Measurements from ENCODE around the gene TMPRSS7.
A peak's percentile ranks its signal among the peaks of the same experiment; 100 is the strongest.
"Not testable (repeated sequence)": the region's sequence is repeated elsewhere in the genome, so short reads cannot be mapped to it uniquely, and the experiment has no call there.

TMPRSS7 gene

DNA sequence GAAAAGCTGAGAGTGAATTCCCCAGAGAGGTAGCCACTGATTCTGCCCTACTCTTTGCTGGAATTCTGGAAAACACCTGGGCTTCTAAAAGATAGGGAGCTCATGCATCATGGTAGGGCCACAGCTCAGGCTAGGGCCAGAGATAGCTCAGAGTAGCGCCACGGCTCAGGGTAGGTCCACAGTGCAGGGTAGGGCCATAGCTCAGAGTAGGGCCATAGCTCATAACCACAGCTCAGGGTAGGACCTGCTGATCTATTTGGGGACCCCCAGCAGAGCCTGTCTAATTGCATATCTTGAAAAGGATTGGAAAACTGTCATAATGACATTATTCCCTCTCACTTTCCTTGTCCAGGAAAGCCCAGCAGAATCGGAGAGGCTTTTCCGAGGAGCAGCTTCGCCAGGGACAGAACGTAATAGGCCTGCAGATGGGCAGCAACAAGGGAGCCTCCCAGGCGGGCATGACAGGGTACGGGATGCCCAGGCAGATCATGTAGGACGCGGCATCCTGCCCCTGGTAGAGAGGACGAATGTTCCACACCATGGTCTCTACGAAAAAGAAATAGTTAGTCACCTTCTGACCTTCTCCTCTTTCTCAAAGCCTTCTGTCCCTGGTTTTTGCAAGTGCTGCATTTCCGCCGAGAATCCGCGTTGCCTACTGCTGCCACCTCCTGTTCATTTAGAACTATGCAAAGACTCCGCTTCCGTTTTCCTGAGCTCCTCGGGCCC lies 21.3 kb upstream of the TMPRSS7 start:
- peak; percentile 70 for DNase-seq

- no peak for DNase-seq
These were observed 20.8 kb upstream of the TMPRSS7 start for GRCh38 chr3:112013784-112014143.

DNA sequence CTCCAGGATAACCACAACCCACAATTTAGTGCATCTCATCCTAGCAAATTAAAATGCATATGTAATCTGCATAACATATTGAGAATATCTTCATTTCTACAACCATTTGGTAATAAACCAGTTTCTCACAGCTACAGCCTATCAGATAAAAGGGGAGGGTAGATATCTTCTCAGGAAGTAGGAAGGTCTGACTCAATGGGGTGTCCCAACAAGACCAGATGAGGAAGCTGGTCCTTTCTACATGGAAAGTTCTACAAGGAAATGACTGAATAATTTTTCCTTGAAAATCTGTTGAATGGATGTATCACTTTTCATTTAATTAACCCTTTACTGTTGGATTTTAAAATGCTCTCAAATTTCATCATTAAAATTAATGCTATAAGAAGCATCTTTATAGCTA lies 17.4 kb upstream of the TMPRSS7 start:
- no peak for DNase-seq

DNA sequence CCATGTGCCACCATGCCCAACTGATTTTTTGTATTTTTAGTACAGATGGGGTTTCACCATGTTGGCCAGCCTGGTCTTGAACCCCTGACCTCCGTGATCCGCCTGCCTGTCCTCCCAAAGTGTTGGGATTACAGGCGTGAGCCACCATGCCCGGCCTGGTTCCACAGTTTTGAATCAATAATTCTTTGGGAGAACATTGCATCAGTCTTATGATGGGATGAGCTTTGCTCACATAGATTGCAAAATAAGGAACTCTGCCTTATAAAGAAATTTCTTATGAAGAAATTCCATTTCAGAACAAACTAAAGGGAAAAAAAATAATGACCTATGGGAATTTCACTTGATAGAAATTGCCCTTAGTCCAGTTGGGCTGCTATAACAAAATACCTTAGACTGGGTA lies 15.8 kb upstream of the TMPRSS7 start:
- DNase-seq, result no peak

DNA sequence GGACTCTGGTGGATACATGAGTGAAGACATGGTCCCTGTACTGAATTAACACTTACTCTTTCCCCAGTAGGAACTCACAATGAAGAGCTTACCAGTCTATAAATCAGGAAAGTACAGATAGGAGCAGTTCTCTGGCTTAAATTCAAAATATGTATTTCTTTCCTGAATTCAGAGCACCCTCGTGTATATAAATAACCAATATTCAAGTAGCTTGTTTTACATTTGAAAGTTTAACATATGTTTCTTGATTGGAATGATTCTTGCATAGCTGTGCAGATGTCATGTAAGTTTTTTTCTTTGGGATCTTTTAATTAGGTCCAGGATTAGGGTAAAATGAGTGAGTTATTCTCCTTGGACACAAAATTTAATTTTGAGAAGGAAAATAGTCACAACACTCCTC lies 14.8 kb upstream of the TMPRSS7 start:
- DNase-seq, result no peak

DNA sequence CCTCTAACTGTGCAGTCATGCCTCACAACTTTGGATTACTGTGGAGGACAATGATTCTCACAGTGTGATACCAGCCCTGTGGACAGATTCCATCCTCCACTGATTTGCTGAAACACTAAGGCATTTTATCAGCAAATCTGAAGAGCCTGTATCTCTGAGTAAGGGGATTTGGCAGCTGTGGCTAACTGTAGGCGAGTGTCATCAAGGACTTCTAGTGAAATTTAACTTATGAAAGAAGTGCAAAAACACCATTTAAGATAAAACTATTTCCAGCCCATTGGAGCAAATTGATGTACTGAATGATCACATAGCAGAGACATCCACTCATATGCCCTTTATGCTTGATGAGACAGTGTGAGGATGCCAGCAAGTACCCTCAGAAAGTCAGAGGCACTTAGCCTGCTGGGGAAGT lies 13.9 kb upstream of the TMPRSS7 start:
- DNase-seq, result no peak

DNA sequence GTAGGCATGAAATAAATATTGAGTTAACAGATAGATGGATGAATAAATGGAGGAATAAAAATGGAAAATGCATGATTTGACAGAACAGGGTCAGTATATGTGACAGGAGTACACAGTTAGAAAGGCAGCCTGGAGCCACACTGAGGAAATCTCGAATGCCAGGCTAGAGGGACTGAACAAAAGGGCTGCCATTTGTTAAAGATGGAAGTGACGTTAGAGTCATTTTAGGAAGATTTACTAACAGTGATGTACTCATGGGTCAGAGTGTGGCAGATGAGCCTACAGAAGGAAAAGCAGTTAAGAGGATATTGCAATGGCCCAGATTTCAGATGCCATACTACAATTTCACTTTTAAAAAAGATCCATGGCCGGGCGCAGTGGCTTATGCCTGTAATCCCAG lies 7.4 kb upstream of the TMPRSS7 start:
- no peak for DNase-seq

DNA sequence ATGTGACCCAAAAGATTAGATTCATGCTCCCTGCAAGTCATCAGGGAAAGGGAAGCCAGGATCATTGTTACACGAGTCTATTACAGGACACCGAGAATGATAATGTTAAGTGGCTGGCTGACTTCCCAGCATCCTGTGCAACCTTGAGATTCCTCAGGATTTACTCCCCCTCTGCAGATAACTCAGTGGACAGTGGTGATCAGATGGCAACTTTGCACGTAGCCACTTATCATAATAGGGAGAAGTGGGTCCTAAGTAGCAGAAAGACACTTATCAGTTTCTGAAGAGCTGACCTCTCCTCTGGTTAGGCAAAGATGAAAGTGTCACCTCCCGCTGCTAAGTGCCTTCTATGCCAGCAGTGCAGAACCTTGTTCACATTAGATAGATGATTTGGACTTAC lies 6.7 kb upstream of the TMPRSS7 start:
- DNase-seq, result no peak

GRCh38 chr3:112030901-112031300 lies 3.6 kb upstream of the TMPRSS7 start:
- no peak for DNase-seq

- DNase-seq, result no peak
These were observed 2.3 kb upstream of the TMPRSS7 start for GRCh38 chr3:112032098-112032731.

GRCh38 chr3:112035241-112035640 lies 705 bp downstream of the TMPRSS7 start:
- no peak for DNase-seq

DNA sequence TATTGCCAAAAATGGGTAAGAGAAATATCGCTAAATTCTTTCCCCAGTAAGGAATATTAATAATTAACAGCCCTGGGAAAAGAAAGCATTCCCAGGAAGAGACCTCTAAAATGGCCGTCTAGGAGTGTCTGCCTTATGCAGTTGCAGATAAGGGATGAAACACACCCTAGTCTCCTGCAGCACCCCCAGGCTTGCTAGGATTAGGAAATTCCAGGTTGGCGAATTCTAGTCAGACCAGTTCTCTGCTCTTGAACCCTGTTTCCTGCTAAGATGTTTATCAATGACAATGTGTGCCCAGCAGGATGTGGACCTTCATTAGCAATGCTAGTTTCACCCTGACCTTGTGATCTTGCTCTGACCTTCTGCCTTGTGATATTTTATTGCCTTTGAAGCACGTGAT lies 2.7 kb downstream of the TMPRSS7 start:
- DNase-seq, result not testable (repeated sequence)

DNA sequence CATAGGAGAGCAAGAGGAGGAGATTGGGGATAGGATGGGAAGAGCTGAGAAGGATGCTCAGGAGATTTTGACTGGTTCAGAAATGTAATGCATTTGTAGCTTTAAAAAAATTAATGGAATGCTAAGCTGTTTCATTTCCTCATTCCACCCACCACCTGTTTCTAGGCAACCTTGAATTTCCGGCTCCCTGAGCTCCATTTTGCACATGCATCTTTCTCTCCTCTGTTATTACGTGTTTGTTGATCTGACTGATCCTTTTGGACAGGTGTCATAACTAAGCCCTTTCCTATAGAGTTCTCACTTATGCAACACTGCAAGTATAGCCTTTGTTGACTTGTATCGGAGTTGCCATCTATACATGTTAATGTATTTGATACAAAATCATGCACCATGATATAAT lies 4.3 kb downstream of the TMPRSS7 start:
- peak; percentile 20 for DNase-seq

GRCh38 chr3:112041321-112041720 lies 6.8 kb downstream of the TMPRSS7 start:
- DNase-seq, result no peak

DNA sequence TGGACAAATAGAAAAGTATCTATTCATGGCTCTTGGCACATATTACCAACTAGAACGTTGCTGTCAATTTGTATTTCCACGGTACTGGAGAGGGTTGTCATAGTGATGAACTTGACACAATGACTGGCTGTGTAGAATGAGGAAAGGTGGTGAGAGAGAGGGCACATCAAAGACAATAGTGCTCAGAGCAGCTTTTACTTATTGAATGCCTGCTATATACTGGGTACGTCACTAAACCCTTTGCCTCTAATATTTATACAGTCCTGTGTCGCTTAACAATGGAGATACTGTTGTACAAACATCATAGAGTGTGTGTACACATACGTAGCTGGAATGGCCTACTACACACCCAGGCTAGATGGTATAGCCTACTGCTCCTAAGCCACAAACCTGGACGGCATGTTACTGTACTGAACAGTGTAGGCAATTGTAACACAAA lies 8.3 kb downstream of the TMPRSS7 start:
- no peak for DNase-seq

- DNase-seq, result peak; percentile 72
These were observed 9.2 kb downstream of the TMPRSS7 start for GRCh38 chr3:112043621-112044201.

DNA sequence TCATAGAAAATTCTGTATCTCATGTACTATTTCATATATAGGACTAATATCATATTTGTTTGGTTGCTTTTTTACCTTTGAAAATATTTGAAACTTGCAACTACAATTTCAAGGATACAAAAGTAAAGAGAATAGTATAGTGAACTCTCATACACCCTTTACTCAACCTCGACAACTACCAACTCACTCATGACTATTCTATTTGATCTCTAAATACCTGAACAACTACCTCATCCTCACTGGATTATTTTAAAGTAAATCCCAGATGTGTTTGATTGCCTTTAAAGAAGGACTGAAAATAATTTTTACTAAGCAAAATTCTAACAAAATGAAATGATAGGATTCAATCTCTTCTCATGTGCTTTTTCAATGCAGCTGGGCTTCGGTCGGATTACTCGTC lies 12.1 kb downstream of the TMPRSS7 start:
- no peak for DNase-seq

DNA sequence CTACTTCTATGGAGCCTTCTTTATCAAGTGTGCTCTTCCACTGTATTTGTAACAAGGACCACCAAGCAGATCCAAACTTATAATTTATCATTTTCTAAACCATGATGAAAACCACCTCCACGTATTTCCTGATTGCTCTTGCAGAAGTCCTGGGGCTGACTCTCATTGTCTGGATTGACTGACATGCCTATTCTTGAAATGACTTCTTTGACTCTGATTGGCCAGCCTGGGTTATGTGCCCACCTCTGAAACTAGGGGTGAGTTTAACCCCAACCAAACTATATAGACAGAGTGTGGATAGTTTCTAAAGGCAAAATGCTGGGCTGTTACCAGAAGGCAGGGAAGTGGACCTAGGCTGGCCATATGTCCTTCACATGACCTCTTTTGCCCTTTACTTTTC lies 12.7 kb downstream of the TMPRSS7 start:
- DNase-seq, result no peak

- DNase-seq, result no peak
These were observed 14.4 kb downstream of the TMPRSS7 start for GRCh38 chr3:112048911-112049310.

DNA sequence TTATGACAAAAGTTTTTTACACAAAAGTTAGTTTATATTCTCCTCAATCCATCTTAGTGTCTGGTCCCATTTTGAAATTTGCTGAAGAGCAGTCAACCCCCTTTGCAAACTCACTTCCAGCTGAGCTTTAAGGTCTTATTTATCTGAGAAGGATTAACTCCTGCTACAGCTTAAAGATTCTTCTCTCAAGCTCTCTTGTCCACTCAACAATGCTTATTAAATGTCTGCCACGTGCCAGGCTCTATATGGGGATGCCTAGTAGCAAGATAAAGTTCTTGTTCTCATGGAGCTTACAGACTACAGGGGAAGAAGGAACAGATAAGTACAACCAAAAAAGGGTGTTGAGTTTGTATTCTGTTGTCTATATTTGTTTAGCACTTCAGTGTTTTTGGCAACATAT lies 18.7 kb downstream of the TMPRSS7 start:
- DNase-seq, result no peak

GRCh38 chr3:112056451-112056929 lies 22.0 kb downstream of the TMPRSS7 start:
- DNase-seq, result peak; percentile 84

DNA sequence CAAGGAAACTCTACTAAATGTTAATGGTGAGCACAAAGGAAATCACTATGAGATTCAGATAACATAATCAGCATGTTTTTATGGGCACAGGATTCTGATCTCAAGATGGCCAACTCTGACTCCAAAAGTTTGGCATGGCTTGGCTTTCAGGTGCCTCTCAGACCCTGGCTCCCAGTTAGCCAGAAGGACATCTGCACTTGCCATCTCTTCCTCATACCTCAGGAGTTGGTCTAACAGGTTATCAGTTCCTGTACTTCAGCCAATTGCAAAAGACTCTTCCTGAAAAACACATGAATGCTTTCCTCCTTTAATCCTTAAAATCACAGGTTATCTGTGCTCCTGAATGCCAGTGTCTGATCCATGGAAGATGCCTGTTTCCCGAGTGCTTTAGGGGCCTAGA lies 25.0 kb downstream of the TMPRSS7 start:
- DNase-seq, result no peak

- DNase-seq, result peak; percentile 54
These were observed 26.6 kb downstream of the TMPRSS7 start for GRCh38 chr3:112061152-112061551.

GRCh38 chr3:112072387-112073060 lies 38.0 kb downstream of the TMPRSS7 start:
- DNase-seq, result not testable (repeated sequence)

All from fibroblast of skin of right quadriceps (primary cell).